GM10266 (cell line): ENCODE measurements around the gene PTPRE.

Source experiments
- DNase-seq: peaks from one replicate; pipeline ENCODE4 v3.0.0; 2012; ENCODE audit errors: extremely low spot score
- TF ChIP-seq, protein P1 (sequence below): IDR thresholded peaks from 2 replicates; pipeline ENCODE4 v1.5.1; 2012; ENCODE audit warnings: mild to moderate bottlenecking, low read depth; ENCODE audit not compliant: control insufficient read depth, insufficient read depth; ENCODE audit errors: missing control alignments

PTPRE gene

DNA sequence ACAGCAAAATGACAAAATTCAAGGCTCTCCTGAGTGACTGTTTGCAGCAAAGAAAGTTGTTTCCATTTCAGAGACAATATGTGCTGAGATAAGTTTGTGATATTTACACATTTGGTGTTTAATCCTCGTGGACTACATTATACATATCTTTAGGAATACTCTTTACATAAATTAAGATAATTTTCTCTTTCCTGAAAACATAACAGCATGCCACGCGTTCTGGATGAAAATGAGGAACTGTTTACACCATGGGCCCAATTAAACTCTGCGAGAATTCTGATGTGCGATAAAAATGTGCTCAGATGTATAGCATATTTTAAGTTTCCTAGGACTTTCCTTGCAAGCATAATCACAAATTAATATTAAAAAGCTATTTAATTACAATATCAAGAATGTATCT lies 26.4 kb downstream of the PTPRE start:
- DNase-seq = no peak
- TF ChIP-seq, protein P1, sequence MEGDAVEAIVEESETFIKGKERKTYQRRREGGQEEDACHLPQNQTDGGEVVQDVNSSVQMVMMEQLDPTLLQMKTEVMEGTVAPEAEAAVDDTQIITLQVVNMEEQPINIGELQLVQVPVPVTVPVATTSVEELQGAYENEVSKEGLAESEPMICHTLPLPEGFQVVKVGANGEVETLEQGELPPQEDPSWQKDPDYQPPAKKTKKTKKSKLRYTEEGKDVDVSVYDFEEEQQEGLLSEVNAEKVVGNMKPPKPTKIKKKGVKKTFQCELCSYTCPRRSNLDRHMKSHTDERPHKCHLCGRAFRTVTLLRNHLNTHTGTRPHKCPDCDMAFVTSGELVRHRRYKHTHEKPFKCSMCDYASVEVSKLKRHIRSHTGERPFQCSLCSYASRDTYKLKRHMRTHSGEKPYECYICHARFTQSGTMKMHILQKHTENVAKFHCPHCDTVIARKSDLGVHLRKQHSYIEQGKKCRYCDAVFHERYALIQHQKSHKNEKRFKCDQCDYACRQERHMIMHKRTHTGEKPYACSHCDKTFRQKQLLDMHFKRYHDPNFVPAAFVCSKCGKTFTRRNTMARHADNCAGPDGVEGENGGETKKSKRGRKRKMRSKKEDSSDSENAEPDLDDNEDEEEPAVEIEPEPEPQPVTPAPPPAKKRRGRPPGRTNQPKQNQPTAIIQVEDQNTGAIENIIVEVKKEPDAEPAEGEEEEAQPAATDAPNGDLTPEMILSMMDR = no peak

DNA sequence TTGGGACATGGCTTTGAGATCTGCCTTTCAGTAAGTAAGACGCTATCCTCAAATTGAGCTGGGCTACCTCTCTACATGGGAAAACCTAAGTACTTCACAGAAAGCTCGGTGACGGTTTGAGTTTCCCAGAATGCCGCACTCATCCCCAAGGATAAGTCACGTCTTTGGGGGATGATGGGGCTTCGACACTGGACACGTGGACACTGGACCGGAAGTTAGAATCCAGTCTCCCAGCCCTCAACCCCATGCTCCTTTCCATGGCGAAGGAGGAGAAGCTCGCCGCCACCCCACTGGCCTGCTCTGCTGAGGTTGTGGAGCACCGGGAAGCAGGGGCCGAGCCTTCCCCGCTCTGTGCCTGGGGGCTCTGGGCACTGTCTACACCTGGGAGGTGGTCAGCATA lies 27.5 kb downstream of the PTPRE start:
- TF ChIP-seq, protein P1 = no peak
- no peak for DNase-seq

DNA sequence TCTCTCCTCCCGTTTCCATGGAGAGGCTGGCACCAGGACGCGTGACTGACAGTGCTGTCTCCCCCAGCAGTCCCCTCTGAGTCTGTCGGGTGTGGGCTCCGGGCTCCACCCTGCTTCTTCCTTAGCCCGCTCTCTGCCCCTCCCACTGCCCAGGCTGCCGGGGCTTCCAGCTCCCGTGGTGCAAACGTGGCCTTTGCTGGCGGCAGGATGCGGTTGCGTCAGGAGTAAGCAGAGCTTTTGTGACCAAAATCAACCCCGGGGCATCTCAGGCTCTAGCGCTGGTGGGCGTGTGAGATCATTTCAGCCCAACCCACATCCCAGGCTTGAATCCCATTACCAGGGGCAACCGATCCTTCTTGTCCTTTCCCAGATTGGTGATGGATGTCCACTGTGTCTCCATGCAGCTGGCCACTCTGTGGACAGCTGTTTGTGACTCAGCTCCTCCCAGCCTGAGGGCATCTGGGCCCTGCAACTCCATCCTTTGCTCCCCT lies 28.2 kb downstream of the PTPRE start:
- TF ChIP-seq, protein P1 = no peak
- DNase-seq = no peak

DNA sequence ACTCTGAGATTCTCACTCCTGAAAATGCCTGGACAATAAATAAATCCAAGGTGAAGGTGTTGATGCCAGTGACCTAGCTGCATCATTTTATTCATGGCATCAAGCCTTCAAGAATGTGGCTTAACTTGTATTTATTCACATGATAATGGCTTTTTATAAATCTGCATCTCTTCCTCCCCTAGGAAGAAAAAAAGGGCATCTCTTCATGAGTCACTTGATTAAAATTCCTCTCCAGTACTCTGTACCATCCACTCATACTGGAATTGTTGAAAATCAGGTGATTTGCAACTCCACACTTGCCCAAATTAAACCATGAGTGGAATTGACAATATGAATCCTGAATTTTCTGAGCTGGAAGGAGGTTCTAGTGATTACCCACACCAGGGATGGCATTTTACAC lies 30.2 kb downstream of the PTPRE start:
- DNase-seq = no peak

DNA sequence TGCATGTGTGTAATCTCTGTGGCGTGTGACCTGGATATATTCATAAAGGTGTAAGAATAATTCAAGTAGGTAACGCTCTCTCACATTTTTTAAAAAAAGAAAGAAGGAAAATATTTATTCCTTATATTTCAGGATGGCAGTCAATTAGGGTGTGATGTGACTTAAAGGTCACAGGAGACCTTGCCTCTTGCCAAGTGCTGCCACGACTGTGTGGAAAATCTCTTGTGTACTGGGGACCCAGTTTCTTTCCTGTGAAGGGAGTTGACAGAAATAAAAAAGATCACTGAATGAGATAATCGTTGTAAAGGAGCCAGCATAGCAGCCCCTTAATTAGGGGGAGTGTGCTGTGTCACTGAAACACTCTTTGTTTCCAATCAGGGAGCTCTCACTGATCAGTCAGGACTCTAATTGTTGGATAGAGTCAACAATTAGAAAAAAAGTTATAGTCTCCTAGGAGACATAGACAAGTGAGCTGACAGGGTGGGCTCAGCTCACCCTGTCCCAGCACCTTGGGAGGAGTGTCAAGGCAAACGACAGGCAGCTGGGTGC lies 31.1 kb downstream of the PTPRE start:
- TF ChIP-seq, protein P1 = no peak
- DNase-seq = no peak

More for the DNA sequence above, 30.2 kb downstream of the PTPRE start:
- TF ChIP-seq, protein P1 = no peak

DNA sequence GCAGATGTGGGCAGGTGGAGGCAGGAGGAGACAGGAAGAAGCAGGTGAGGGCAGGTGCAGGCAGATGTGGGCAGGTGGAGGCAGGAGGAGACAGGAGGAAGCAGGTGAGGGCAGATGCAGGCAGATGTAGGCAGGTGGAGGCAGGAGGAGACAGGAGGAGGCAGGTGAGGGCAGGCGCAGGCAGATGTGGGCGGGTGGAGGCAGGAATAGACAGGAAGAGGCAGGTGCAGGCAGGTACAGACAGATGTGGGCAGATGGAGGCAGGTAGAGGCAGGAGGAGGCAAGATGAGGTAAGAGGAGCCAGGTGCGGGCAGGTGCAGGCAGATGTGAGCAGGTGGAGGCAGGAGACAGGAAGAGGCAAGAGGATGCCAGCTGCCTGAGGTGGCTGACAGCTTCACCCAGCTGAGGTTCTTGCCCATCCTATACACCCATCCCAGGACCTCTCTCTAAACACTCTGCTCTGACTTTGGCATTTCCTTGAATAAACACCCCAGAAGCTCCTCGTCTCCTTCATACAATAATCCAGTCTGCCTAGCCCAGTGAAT lies 33.0 kb downstream of the PTPRE start:
- DNase-seq = no peak
- TF ChIP-seq, protein P1 = no peak

DNA sequence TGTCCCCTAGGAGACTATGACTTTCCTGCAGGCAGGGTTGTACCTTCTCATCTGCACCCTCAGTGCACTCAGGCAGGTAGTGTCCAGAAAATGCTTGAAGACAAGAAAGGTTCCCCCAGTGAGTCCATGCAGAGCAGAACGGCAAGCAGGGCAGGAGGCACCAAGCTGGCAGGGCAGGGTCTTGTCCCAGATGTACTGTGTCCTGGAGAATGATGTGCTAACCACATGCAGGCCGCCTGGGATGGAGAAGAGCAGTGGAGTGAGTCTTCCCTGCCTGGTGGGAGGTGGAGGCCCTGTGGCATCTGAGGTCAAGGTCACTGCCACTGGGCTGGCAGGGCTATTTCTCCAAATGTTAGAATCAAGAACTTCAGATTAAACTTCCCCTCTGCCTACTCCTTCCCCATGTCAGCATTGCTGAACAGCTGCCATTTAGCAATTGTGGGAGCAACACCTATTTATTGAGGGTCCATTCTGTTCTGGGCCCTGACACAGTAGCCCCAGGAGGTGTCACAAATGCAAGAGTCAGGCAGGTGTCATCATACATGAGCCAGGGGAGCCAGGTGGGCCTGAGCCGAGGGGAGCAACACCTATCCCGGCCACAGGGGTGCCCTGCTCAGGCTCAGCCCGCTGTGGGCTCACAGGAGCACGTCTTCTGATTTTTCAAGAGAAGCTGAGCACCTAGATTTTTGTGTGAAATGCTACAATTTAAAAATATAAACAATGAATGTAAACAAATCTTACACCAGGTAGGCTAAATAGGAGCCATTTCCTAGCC lies 34.1 kb downstream of the PTPRE start:
- TF ChIP-seq, protein P1 = no peak
- no peak for DNase-seq
